Thoracic aorta (tissue), 2 donors: ENCODE results near the gene LRP11. TPM values are rescaled to one million over a fixed set of nuclear protein-coding genes. Genes with fewer than 3 reads are reported as not detected.

Experiments used
- ATAC-seq: fragments of 150-250 bp; one replicate; pipeline ENCODE4 v1.8.0; 2017; ENCODE audit warnings: low read depth; ENCODE audit not compliant: insufficient number of reproducible peaks, low FRiP score
- DNase-seq: peaks from one replicate; pipeline ENCODE4 v3.0.0-alpha.2; 2020; ENCODE audit warnings: low spot score
- H3K27ac ChIP-seq, 2 donors: fragments of 200-600 bp; sonication (generic); 1 replicate in 1 of 2; 2 replicates in 1 of 2; pipeline ENCODE4 v1.5.1; 2016; ENCODE audit warnings: mild to moderate bottlenecking in 2 of 2, moderate library complexity in 2 of 2
- H3K27me3 ChIP-seq: fragments of 200-600 bp; sonication (generic); replicated peaks from 2 replicates; pipeline ENCODE4 v1.6.0; 2016; ENCODE audit warnings: mild to moderate bottlenecking; ENCODE audit not compliant: insufficient read depth
- H3K36me3 ChIP-seq: fragments of 200-600 bp; sonication (generic); one replicate; pipeline ENCODE4 v1.5.1; 2016
- H3K4me1 ChIP-seq, 2 donors: fragments of 200-600 bp; sonication (generic); 1 replicate in 1 of 2; 2 replicates in 1 of 2; pipeline versions ENCODE4 v1.5.1 to v1.6.0; 2016; ENCODE audit warnings: low read depth in 2 of 2, mild to moderate bottlenecking in 1 of 2; ENCODE audit not compliant: control insufficient read depth in 1 of 2
- H3K4me3 ChIP-seq: fragments of 200-600 bp; sonication (generic); 2 replicates; pipeline ENCODE4 v1.5.1; 2016; ENCODE audit warnings: mild to moderate bottlenecking
- H3K9me3 ChIP-seq: fragments of 200-600 bp; sonication (generic); 2 replicates; pipeline ENCODE4 v1.5.1; 2016
- CTCF ChIP-seq: fragments of 200-600 bp; sonication (generic); IDR thresholded peaks from one replicate; pipeline ENCODE4 v1.5.1; 2019; ENCODE audit warnings: antibody characterized with exemption
- total RNA-seq, 2 donors: library from RNA; depleted of rRNA; stranded (reverse); fragments of >200 nt; gene quantifications; one replicate each; pipeline versions ENCODE4 v1.1.0 to v1.2.3, GENCODE V29; 2016

The LRP11 gene
- total RNA-seq, 2 donors from 2014 or later, result 22.4 to 31.8 TPM

GRCh38 chr6:149813351-149813750 is 50.8 kb downstream of the LRP11 start:
- no peak for ATAC-seq
- H3K4me1 ChIP-seq, result no peaks in the 10 kb centered on the region
- peaks cover 7% of the 10 kb centered on the region for H3K36me3 ChIP-seq

GRCh38 chr6:149809798-149810197 is 54.4 kb downstream of the LRP11 start:
- no peak overlapping the region for H3K27ac ChIP-seq
- no peaks in the 10 kb centered on the region for H3K9me3 ChIP-seq
- H3K4me3 ChIP-seq, result no peak overlapping the region
- DNase-seq (no peak), ATAC-seq (no peak)
- H3K4me1 ChIP-seq, result no peaks in the 10 kb centered on the region
- H3K27me3 ChIP-seq, result no peaks in the 10 kb centered on the region
- peaks cover 11% of the 10 kb centered on the region for H3K36me3 ChIP-seq
- TF ChIP-seq CTCF, result no peak

More at GRCh38 chr6:149813351-149813750, 50.8 kb downstream of the LRP11 start:
- TF ChIP-seq CTCF, result no peak
- H3K4me3 ChIP-seq, result no peak overlapping the region
- no peaks in the 10 kb centered on the region for H3K9me3 ChIP-seq
- DNase-seq, result no peak
- H3K27ac ChIP-seq, result no peak overlapping the region
- H3K27me3 ChIP-seq, result no peaks in the 10 kb centered on the region

DNA sequence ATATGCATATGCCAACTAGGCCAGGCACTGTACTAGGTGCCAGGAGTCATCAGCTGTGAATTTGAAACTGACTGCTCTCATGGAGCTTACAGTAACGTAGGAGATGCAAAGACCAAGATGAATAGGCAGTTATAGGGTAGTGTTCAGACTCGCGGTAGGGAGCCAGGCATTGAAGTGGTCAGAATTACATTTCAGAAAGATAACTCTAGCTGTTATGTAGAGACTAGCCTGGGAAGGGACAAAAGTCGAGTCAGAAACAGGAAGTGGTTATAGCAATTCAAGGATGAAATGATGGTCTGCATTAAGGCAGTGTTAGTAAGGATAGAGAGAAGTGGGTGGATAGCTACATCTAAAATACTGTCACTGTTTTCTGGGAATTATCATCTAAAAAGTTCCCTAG is 58.0 kb downstream of the LRP11 start:
- no peaks in the 10 kb centered on the region for H3K4me1 ChIP-seq
- ATAC-seq (no peak), DNase-seq (no peak)
- H3K9me3 ChIP-seq, result no peaks in the 10 kb centered on the region
- H3K27ac ChIP-seq, result no peak overlapping the region
- no peak for TF ChIP-seq CTCF
- H3K27me3 ChIP-seq, result no peaks in the 10 kb centered on the region
- H3K36me3 ChIP-seq, result peaks cover 12% of the 10 kb centered on the region
- H3K4me3 ChIP-seq, result no peak overlapping the region

DNA sequence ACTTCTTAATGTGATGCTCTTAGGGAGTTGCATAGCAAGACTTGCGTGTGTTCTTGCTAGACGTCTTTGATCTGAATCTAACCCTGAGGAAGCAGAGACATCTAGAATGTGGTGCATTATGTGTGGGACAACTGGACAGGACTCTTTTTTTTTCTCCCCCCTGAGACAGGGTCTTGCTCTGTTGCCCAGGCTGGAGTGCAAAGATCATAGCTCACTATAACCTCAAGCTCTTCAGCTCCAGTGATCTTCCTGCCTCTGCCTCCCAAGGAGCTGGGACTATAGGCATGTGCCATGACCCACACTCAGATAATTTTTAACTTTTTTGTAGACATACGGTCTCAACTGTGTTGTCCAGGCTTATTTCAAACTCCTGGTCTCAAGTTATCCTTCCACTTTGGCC is 80.6 kb downstream of the LRP11 start:
- TF ChIP-seq CTCF, result no peak
- Histone ChIP-seq H3K9me3 (no peaks in the 10 kb centered on the region), H3K4me3 (no peak overlapping the region), H3K4me1 (no peaks in the 10 kb centered on the region), H3K27me3 (no peaks in the 10 kb centered on the region), H3K27ac (no peak overlapping the region), H3K36me3 (no peaks in the 10 kb centered on the region)
- DNase-seq (no peak), ATAC-seq (no peak)

- Histone ChIP-seq H3K4me1 (no peaks in the 10 kb centered on the region), H3K36me3 (no peaks in the 10 kb centered on the region), H3K27ac (no peak overlapping the region), H3K9me3 (no peaks in the 10 kb centered on the region), H3K27me3 (no peaks in the 10 kb centered on the region), H3K4me3 (no peak overlapping the region)
- no peak for ATAC-seq
- no peak for DNase-seq
- TF ChIP-seq CTCF, result no peak
These were observed 81.8 kb downstream of the LRP11 start for GRCh38 chr6:149782337-149782736.
